Adrenal gland (tissue), 5 donors: ENCODE data around the gene LGALSL.

Experiments
- POLR2A ChIP-seq, 2 donors: fragments of 450-650 bp; IDR thresholded peaks; one replicate each; pipeline ENCODE4 v1.6.1; 2017; ENCODE audit warnings: antibody characterized with exemption in 2 of 2, mild to moderate bottlenecking in 2 of 2, moderate library complexity in 1 of 2
- TF ChIP-seq, protein P1 (sequence below), 6 experiments: fragments of 450-650 bp in 4 of 6; fragments of 200-600 bp in 2 of 6; sonication (generic) in 1 of 6; IDR thresholded peaks; 1 replicate in 5 of 6; 2 replicates in 1 of 6; pipeline versions ENCODE4 v1.5.1 to v1.8.0; 2016 to 2021; ENCODE audit warnings: antibody characterized with exemption in 6 of 6, mild to moderate bottlenecking in 2 of 6, moderate library complexity in 1 of 6
- donor health status: DM: no; HTN: no; CAD: no.

GRCh38 chr2:64422466-64422865 is 31.5 kb upstream of the LGALSL start:
- TF ChIP-seq POLR2A (IDR thresholded peaks at IDR 0.05), result no peak
- TF ChIP-seq, protein P1, sequence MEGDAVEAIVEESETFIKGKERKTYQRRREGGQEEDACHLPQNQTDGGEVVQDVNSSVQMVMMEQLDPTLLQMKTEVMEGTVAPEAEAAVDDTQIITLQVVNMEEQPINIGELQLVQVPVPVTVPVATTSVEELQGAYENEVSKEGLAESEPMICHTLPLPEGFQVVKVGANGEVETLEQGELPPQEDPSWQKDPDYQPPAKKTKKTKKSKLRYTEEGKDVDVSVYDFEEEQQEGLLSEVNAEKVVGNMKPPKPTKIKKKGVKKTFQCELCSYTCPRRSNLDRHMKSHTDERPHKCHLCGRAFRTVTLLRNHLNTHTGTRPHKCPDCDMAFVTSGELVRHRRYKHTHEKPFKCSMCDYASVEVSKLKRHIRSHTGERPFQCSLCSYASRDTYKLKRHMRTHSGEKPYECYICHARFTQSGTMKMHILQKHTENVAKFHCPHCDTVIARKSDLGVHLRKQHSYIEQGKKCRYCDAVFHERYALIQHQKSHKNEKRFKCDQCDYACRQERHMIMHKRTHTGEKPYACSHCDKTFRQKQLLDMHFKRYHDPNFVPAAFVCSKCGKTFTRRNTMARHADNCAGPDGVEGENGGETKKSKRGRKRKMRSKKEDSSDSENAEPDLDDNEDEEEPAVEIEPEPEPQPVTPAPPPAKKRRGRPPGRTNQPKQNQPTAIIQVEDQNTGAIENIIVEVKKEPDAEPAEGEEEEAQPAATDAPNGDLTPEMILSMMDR (IDR thresholded peaks at IDR 0.05), result no peak
